GM12878 (cell line): ENCODE data around the gene BNIP1. TPM values are rescaled to one million over a fixed set of nuclear protein-coding genes. Genes with fewer than 3 reads are reported as not detected.

Source experiments
- BMI1 ChIP-seq: fragments of 450-650 bp; IDR thresholded peaks from 2 replicates; pipeline ENCODE4 v1.6.1; 2016; ENCODE audit warnings: mild to moderate bottlenecking, moderate library complexity, borderline replicate concordance
- CBX3 ChIP-seq: fragments of 200-600 bp; sonication (generic); IDR thresholded peaks from 2 replicates; pipeline ENCODE4 v1.6.1; 2016; ENCODE audit warnings: low read depth, borderline replicate concordance
- CEBPB ChIP-seq, 2 experiments: fragments of 150-350 bp in 1 of 2; IDR thresholded peaks; 2 replicates each; pipeline ENCODE4 v1.6.1; 2012 to 2014; ENCODE audit warnings: low read depth in 2 of 2, low read length in 2 of 2, borderline replicate concordance in 1 of 2, inconsistent platforms in 1 of 2
- CHD2 ChIP-seq: IDR thresholded peaks from 2 replicates; pipeline ENCODE4 v1.6.1; 2011; ENCODE audit warnings: low read depth, low read length, improper control_type of control experiment, borderline replicate concordance
- ELK1 ChIP-seq: IDR thresholded peaks from 2 replicates; pipeline ENCODE4 v1.6.1; 2012; ENCODE audit warnings: low read depth, low read length, improper control_type of control experiment
- EZH2 ChIP-seq: IDR thresholded peaks from 2 replicates; pipeline ENCODE4 v1.6.1; 2012; ENCODE audit warnings: low read depth, mild to moderate bottlenecking, control low read depth, inconsistent platforms, low read length, borderline replicate concordance; ENCODE audit not compliant: control insufficient read depth
- FOXK2 ChIP-seq: fragments of 450-650 bp; IDR thresholded peaks from 2 replicates; pipeline ENCODE4 v1.6.1; 2017; ENCODE audit warnings: mild to moderate bottlenecking, moderate library complexity
- FOXM1 ChIP-seq: IDR thresholded peaks from 2 replicates; pipeline ENCODE4 v1.6.1; 2012; ENCODE audit warnings: low read depth, mild to moderate bottlenecking, inconsistent platforms, low read length, moderate library complexity
- IKZF1 ChIP-seq: fragments of 450-650 bp; conservative IDR thresholded peaks from 2 replicates; pipeline ENCODE4 v1.6.1; 2017; ENCODE audit warnings: antibody characterized with exemption, mild to moderate bottlenecking
- IKZF2 ChIP-seq, 2 experiments: fragments of 450-650 bp; IDR thresholded peaks; 2 replicates each; pipeline ENCODE4 v1.6.1; 2017; ENCODE audit warnings: mild to moderate bottlenecking in 2 of 2, moderate library complexity in 2 of 2
- IRF4 ChIP-seq: IDR thresholded peaks from 2 replicates; pipeline ENCODE4 v1.6.1; 2011; ENCODE audit warnings: low read depth, low read length
- IRF5 ChIP-seq: fragments of 450-650 bp; IDR thresholded peaks from 2 replicates; pipeline ENCODE4 v1.6.1; 2017; ENCODE audit warnings: borderline replicate concordance
- JUNB ChIP-seq: IDR thresholded peaks from 2 replicates; pipeline ENCODE4 v1.6.1; 2016; ENCODE audit warnings: antibody characterized with exemption, mild to moderate bottlenecking
- MTA3 ChIP-seq: IDR thresholded peaks from 2 replicates; pipeline ENCODE4 v1.6.1; 2012; ENCODE audit warnings: low read length, inconsistent platforms, borderline replicate concordance
- MYC ChIP-seq: IDR thresholded peaks from 2 replicates; pipeline ENCODE4 v1.6.1; 2011; ENCODE audit warnings: mild to moderate bottlenecking, low read length, moderate library complexity, inconsistent platforms; ENCODE audit not compliant: insufficient read depth, insufficient replicate concordance, insufficient read length, severe bottlenecking
- NR2C2 ChIP-seq: IDR thresholded peaks from 2 replicates; pipeline ENCODE4 v1.6.1; 2011; ENCODE audit warnings: borderline replicate concordance, low read depth; ENCODE audit not compliant: control insufficient read depth, insufficient read length
- PRDM15 ChIP-seq: fragments of 450-650 bp; formaldehyde crosslinking; IDR thresholded peaks from 2 replicates; pipeline ENCODE4 v1.4.0; 2020; ENCODE audit warnings: mild to moderate bottlenecking, moderate library complexity
- RELA ChIP-seq: fragments of 450-650 bp; IDR thresholded peaks from 2 replicates; pipeline ENCODE4 v1.8.0; 2014; ENCODE audit warnings: borderline replicate concordance; ENCODE audit not compliant: partially characterized antibody
- SPI1 ChIP-seq: IDR thresholded peaks from 2 replicates; pipeline ENCODE4 v1.6.1; 2011; ENCODE audit warnings: low read depth, mild to moderate bottlenecking, low read length, moderate library complexity, borderline replicate concordance; ENCODE audit not compliant: insufficient read depth
- TCF7 ChIP-seq: IDR thresholded peaks from 2 replicates; pipeline ENCODE4 v1.6.1; 2014; ENCODE audit warnings: antibody characterized with exemption, borderline replicate concordance
- YBX1 ChIP-seq: fragments of 450-650 bp; IDR thresholded peaks from 2 replicates; pipeline ENCODE4 v1.6.1; 2016; ENCODE audit warnings: antibody characterized with exemption
- ZNF384 ChIP-seq: IDR thresholded peaks from 2 replicates; pipeline ENCODE4 v1.6.1; 2012; ENCODE audit warnings: low read depth, mild to moderate bottlenecking, low read length, improper control_type of control experiment, borderline replicate concordance
- ZSCAN29 ChIP-seq: fragments of 450-650 bp; IDR thresholded peaks from 2 replicates; pipeline ENCODE4 v1.6.1; 2017; ENCODE audit warnings: mild to moderate bottlenecking, moderate library complexity
- polyA plus RNA-seq, 11 experiments: library from polyadenylated mRNA; depleted of rRNA in 4 of 11; unstranded in 6 of 11; stranded (reverse) in 5 of 11; fragments of >200 nt; fragmentation: Nextera tagmentation in 4 of 11; fragmentation: Illumina TruSeq in 1 of 11; extraction: Ambion mirVana in 4 of 11; extraction: Trizol in 1 of 11; gene quantifications; 1 replicate in 1 of 11; 2 replicates in 10 of 11; pipeline versions ENCODE4 v1.2.1 to v1.2.3, GENCODE V29; 2011 to 2016; ENCODE audit warnings: inconsistent platforms in 2 of 11, missing spikeins in 2 of 11, low read depth in 1 of 11
- total RNA-seq, 4 experiments: library from RNA; depleted of rRNA in 3 of 4; stranded (reverse); fragments of >200 nt in 3 of 4; fragmentation: Illumina TruSeq in 1 of 4; extraction: Trizol in 1 of 4; gene quantifications; 2 replicates each; pipeline versions ENCODE4 v1.2.1 to v1.2.3, GENCODE V29; 2013 to 2021

BNIP1 gene
- total and polyA plus RNA-seq, 10 of the 15 experiments (the other 5 are each of a cell fraction or from before 2014, with no cell fraction given), result 20.5 to 62.5 (median 27.4) TPM

GRCh38 chr5:173144200-173145176 lies at the start of gene BNIP1 (continued):
- TF ChIP-seq CBX3 (no peak), JUNB (no peak), EZH2 (no peak), IKZF2 (IDR thresholded peaks at IDR 0.05) (peak; percentile 69 to 73), ZSCAN29 (peak; percentile 40; the same call in 1 of the 2 replicates), FOXM1 (peak; percentile 70), MYC (no peak), PRDM15 (CRISPR knock-in tag) (no peak), IKZF1 (peak; percentile 84), ELK1 (no peak), FOXK2 (peak; percentile 73), CHD2 (no peak), TCF7 (0 out of 2 replicates have a peak, but pooled peaks have one; percentile 35), IRF5 (no peak), SPI1 (no peak), RELA (peak; percentile 94), MTA3 (no peak), ZNF384 (peak; percentile 19; the same call in 1 of the 2 replicates), NR2C2 (no peak), CEBPB (IDR thresholded peaks at IDR 0.05; ENCODE audit: borderline replicate concordance in 1 of 2, low read depth in 2 of 2, low read length in 2 of 2) (no peak), IRF4 (peak; percentile 84), BMI1 (no peak), YBX1 (no peak)
